Measurements from ENCODE around the gene LNPK.

DNA sequence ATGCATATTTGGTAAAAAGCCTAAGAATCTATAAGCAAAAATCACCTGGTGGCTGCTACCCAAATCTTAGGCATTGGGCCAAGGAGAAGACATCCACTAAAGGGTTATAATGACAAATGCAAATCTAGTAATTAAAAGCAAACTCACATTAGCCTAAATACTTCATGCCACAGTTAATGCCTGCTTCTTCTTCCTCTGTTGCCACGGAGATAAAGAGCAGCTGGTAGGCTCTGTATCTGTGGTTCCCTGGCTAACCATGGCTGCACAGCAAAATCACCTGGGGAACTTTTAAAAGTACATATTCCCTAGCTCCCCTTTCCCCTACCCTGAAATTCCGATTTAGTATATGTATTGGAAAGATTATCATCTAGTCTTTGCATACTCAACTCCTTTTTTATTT lies 114.3 kb downstream of the LNPK start:
- TF ChIP-seq FOSL1 (tag; conservative IDR thresholded peaks at IDR 0.05) (no peak), EHMT2 (IDR thresholded peaks at IDR 0.05) (no peak), POLR2A (conservative IDR thresholded peaks at IDR 0.05) (no peak), TEAD4 (IDR thresholded peaks at IDR 0.05; ENCODE audit: low read length) (no peak), TEAD4 (CRISPR knock-in tag; IDR thresholded peaks at IDR 0.05; ENCODE audit: borderline replicate concordance) (no peak), YY1 (IDR thresholded peaks at IDR 0.05; ENCODE audit: borderline replicate concordance in 1 of 3, control insufficient read depth in 1 of 3, extremely low read depth in 1 of 3, insufficient read depth in 3 of 3, insufficient read length in 1 of 3, insufficient replicate concordance in 2 of 3, low read depth in 1 of 3, low read length in 2 of 3) (no peak)

All from K562 (cell line).